ENCODE data around the gene CLCN6.

The CLCN6 gene

GRCh38 chr1:11805422-11806306 is at the start of gene CLCN6, which contains the start of gene MTHFR:
CLCN6 (plus strand) TSS chr1:11806191; CDS start chr1:11806263, 72 bp downstream.
MTHFR (minus strand) TSS chr1:11805964; CDS start chr1:11803116, 2,848 bp downstream.
- no peaks in the 10 kb centered on the region for H4K20me1 ChIP-seq (ENCODE audit: insufficient read depth, low read length)
- peak within 1 kb of the TSS; percentile 62; the same call in 1 of the 2 replicates for H2AFZ ChIP-seq (ENCODE audit: low read depth, low read length)
- peak within 1 kb of the TSS; percentile 90 for H3K9ac ChIP-seq (ENCODE audit: low read length)
- H3K4me3 ChIP-seq (ENCODE audit: low read length), result peak within 1 kb of the TSS; percentile 98
- no peaks in the 10 kb centered on the region for H3K9me3 ChIP-seq (ENCODE audit: insufficient read depth, low read length)
- peak within 1 kb of the TSS; percentile 61 for H3K27ac ChIP-seq (ENCODE audit: low read length)
- peaks cover 14% of the 10 kb centered on the region for H3K36me3 ChIP-seq (replicated peaks; ENCODE audit: low read depth, low read length)
- H3K79me2 ChIP-seq (ENCODE audit: low read length), result peaks cover 21% of the 10 kb centered on the region
- H3K27me3 ChIP-seq (ENCODE audit: low read depth, low read length), result no peaks in the 10 kb centered on the region
- peak within 1 kb of the TSS; percentile 99 for H3K4me2 ChIP-seq (ENCODE audit: low read length)
- peaks cover 21% of the 10 kb centered on the region for H3K4me1 ChIP-seq (ENCODE audit: low read length)
- TF ChIP-seq EZH2phosphoT487 (IDR thresholded peaks at IDR 0.05; ENCODE audit: low read depth), result no peak
- TF ChIP-seq CTCF (IDR thresholded peaks at IDR 0.05; ENCODE audit: low read depth, low read length), result no peak

GRCh38 chr1:11757047-11757446 is 48.9 kb upstream of the CLCN6 start:
- Histone ChIP-seq H4K20me1 (ENCODE audit: insufficient read depth, low read length) (no peaks in the 10 kb centered on the region), H3K27me3 (ENCODE audit: low read depth, low read length) (no peaks in the 10 kb centered on the region), H3K9me3 (ENCODE audit: insufficient read depth, low read length) (no peaks in the 10 kb centered on the region), H3K36me3 (replicated peaks; ENCODE audit: low read depth, low read length) (no peaks in the 10 kb centered on the region), H3K27ac (ENCODE audit: low read length) (no peak overlapping the region), H3K4me2 (ENCODE audit: low read length) (no peak overlapping the region), H3K79me2 (ENCODE audit: low read length) (no peaks in the 10 kb centered on the region), H3K4me1 (ENCODE audit: low read length) (no peaks in the 10 kb centered on the region), H3K9ac (ENCODE audit: low read length) (no peak overlapping the region), H3K4me3 (ENCODE audit: low read length) (no peak overlapping the region), H2AFZ (ENCODE audit: low read depth, low read length) (no peak overlapping the region)
- no peak for TF ChIP-seq CTCF (IDR thresholded peaks at IDR 0.05; ENCODE audit: low read depth, low read length)
- no peak for TF ChIP-seq EZH2phosphoT487 (IDR thresholded peaks at IDR 0.05; ENCODE audit: low read depth)

- TF ChIP-seq EZH2phosphoT487 (IDR thresholded peaks at IDR 0.05; ENCODE audit: low read depth), result no peak
- no peak for TF ChIP-seq CTCF (IDR thresholded peaks at IDR 0.05; ENCODE audit: low read depth, low read length)
- H3K27ac ChIP-seq (ENCODE audit: low read length), result no peak overlapping the region
- H2AFZ ChIP-seq (ENCODE audit: low read depth, low read length), result no peak overlapping the region
- H3K4me3 ChIP-seq (ENCODE audit: low read length), result no peak overlapping the region
- no peaks in the 10 kb centered on the region for H3K79me2 ChIP-seq (ENCODE audit: low read length)
- H3K4me2 ChIP-seq (ENCODE audit: low read length), result no peak overlapping the region
- no peaks in the 10 kb centered on the region for H3K4me1 ChIP-seq (ENCODE audit: low read length)
- H3K36me3 ChIP-seq (replicated peaks; ENCODE audit: low read depth, low read length), result no peaks in the 10 kb centered on the region
- no peaks in the 10 kb centered on the region for H3K27me3 ChIP-seq (ENCODE audit: low read depth, low read length)
- no peaks in the 10 kb centered on the region for H4K20me1 ChIP-seq (ENCODE audit: insufficient read depth, low read length)
- H3K9ac ChIP-seq (ENCODE audit: low read length), result no peak overlapping the region
- no peaks in the 10 kb centered on the region for H3K9me3 ChIP-seq (ENCODE audit: insufficient read depth, low read length)
Observed at GRCh38 chr1:11759791-11760190, 46.2 kb upstream of the CLCN6 start.

- no peaks in the 10 kb centered on the region for H4K20me1 ChIP-seq (ENCODE audit: insufficient read depth, low read length)
- no peak overlapping the region for H3K9ac ChIP-seq (ENCODE audit: low read length)
- H3K36me3 ChIP-seq (replicated peaks; ENCODE audit: low read depth, low read length), result no peaks in the 10 kb centered on the region
- H2AFZ ChIP-seq (ENCODE audit: low read depth, low read length), result no peak overlapping the region
- H3K27ac ChIP-seq (ENCODE audit: low read length), result no peak overlapping the region
- no peak overlapping the region for H3K4me2 ChIP-seq (ENCODE audit: low read length)
- no peaks in the 10 kb centered on the region for H3K4me1 ChIP-seq (ENCODE audit: low read length)
- H3K4me3 ChIP-seq (ENCODE audit: low read length), result no peak overlapping the region
- H3K79me2 ChIP-seq (ENCODE audit: low read length), result no peaks in the 10 kb centered on the region
- no peaks in the 10 kb centered on the region for H3K9me3 ChIP-seq (ENCODE audit: insufficient read depth, low read length)
- TF ChIP-seq EZH2phosphoT487 (IDR thresholded peaks at IDR 0.05; ENCODE audit: low read depth) (no peak), CTCF (IDR thresholded peaks at IDR 0.05; ENCODE audit: low read depth, low read length) (no peak)
- H3K27me3 ChIP-seq (ENCODE audit: low read depth, low read length), result no peaks in the 10 kb centered on the region
Observed at GRCh38 chr1:11761285-11761684, 44.7 kb upstream of the CLCN6 start.
